GM21737 (cell line): ENCODE measurements around the gene MIA.
A peak's percentile ranks its signal among the peaks of the same experiment; 100 is the strongest.
"Not testable (repeated sequence)": the region's sequence is repeated elsewhere in the genome, so short reads cannot be mapped to it uniquely, and the experiment has no call there.

ENCODE experiments used
- ATAC-seq: cut with Tn5 transposase; IDR thresholded peaks from one replicate; pipeline ENCODE4 v1.9.1; 2021; ENCODE audit warnings: mild to moderate bottlenecking, moderate library complexity; ENCODE audit not compliant: unreplicated experiment

MIA gene

GRCh38 chr19:40801426-40802299 lies 26.3 kb downstream of the MIA start:
- ATAC-seq = no peak

- ATAC-seq = no peak
Observed at GRCh38 chr19:40802300-40803169, 27.2 kb downstream of the MIA start.

DNA sequence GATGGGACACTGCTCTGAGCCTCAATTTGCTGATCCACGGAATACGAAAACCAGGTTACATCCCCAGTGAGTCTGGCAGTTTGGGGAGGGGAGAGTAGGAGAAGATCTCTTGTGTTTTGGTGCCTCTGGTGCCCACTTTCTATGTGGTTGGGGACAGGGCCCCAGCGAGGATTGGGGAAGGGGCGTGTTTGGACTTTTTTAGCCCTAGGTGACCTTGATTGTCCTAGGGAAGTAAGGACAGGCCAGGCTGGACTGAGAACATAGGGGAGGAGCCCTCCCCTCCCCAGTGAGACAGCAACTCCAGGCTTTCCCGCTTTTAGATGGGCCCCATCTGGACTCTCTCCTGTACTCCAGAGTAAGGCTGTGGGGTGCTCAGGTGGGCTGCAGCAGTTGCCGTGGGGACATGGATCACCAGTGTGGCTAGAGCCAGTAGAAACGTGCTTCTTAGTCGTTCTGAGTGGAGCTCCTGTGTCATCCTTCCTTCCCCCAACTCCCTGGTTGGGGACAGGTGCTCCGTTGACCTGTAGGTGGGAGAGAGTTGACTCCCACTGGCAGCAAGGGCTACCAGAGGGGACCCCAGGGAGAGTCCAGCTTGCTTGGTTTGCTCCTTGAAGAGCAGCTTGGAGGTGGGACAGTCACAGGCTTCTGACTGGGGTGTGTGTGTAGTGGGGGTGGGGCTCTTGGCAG lies 28.0 kb downstream of the MIA start:
- ATAC-seq = no peak

GRCh38 chr19:40803857-40804782 lies 28.8 kb downstream of the MIA start:
- ATAC-seq = no peak

- no peak for ATAC-seq
Observed at GRCh38 chr19:40804783-40805242, 29.5 kb downstream of the MIA start.

GRCh38 chr19:40805258-40805868 lies 30.0 kb downstream of the MIA start:
- no peak for ATAC-seq

DNA sequence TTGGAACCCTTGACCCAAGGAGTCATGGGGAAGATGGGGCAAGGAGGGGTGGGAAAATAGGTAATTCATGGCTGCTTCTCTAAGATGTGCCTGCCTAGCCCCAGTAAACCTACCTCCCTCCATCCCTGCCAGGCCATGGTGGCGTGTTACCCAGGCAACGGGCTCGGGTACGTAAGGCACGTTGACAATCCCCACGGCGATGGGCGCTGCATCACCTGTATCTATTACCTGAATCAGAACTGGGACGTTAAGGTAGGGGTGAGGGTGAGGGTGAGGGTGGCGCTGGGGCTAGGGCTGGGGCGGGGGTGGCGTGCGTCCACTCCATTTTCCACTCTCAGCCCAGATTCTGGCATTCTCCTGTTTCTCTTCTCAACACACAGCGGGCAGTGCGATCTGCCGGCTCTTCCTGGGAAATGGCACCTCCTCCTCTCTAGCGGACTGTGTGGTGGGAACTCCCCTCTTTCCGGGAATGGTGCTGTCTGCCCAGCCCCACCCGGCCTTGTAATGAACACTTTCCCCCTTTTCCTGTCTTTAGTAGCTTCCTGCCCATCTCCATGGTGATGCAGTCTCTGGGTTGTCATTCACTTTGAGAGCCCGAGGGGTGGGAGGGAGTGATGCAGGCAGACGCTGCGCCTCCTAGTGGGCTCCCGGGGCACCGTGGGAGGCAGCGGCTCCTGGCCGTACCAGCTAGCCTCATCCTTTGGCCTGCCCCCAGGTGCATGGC lies 31.3 kb downstream of the MIA start:
- ATAC-seq = no peak

DNA sequence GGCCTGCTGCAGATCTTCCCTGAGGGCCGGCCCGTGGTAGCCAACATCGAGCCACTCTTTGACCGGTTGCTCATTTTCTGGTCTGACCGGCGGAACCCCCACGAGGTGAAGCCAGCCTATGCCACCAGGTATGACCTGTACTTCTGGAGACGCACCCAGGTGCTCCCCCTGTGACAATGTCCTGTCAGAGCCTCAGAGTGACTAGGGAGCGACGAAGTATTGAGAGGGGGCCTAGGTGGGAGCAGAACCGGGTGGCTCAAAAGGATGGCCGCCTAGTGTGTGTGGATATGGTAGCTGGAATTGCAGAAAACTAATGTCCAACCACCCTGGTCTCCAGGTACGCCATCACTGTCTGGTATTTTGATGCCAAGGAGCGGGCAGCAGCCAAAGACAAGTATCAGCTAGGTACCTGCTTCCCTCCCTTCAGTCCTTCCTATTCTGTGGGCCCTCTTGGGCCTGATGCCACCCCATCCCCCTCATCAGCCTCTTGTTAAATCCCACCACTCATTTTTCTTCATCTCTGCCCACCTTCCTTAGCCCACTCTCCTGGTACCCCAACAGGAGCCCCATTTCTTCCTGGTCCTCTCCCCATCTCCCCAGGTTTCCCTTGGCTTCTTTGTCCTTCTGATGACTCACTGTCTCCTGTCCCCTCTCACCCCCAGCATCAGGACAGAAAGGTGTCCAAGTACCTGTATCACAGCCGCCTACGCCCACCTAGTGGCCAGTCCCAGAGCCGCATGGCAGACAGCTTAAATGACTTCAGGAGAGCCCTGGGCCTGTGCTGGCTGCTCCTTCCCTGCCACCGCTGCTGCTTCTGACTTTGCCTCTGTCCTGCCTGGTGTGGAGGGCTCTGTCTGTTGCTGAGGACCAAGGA lies 32.1 kb downstream of the MIA start:
- ATAC-seq = no peak

DNA sequence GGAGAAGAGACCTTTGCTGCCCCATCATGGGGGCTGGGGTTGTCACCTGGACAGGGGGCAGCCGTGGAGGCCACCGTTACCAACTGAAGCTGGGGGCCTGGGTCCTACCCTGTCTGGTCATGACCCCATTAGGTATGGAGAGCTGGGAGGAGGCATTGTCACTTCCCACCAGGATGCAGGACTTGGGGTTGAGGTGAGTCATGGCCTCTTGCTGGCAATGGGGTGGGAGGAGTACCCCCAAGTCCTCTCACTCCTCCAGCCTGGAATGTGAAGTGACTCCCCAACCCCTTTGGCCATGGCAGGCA lies 32.7 kb downstream of the MIA start:
- ATAC-seq = no peak

DNA sequence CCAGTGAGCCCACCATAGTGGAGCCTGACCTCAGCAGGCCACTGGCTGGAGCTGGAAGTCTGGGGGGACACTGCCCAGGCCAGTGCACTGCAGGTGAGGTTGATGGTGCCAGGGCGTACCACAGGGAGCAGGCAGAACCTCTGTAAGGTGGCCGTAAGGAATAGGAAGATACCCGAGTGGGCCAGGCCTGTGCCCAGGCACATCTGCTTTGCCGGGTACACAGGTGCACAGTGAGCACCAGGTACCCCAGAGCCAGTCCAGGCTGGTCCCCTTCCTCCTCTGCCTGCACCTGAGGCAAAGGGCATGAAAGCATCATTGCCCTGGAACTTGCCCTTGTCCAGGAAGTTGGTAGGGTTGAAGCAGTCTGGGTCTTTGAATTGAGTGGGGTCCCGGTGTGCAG lies 33.2 kb downstream of the MIA start:
- ATAC-seq = no peak

DNA sequence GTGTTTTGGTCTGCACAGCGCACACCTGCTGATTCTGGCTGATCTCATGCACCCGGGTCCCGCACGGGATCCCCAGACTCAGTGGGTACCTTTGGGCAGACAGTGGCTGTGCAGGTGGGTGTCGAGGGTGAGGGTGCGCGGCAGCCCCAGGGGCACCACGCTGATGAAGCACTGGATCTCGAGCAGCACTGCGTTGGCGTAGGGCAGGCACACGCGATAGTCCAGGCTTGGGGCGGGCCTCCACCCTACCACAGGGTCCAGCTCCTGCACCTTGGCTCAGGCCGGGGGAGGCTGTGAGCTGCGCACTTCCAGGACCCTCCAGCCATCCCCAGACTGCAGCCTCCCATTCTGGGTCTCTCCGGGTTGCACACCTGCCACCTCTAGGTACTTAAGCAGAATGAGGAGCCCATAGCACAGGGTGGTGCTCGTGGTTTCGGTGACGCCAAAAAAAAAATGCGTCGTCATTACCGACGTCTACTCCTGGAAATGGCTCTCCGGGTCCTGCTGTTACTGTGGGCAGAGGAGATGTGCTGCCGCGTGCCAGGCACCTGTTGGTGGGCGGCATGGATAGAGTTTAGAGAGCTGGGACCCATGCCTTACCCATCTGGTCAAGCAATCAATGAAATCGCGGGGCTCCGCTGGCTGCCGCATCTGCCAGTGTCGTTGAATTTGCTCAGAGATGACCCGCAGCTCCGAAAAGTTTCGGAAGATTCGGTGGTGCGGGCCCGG lies 34.2 kb downstream of the MIA start:
- ATAC-seq = no peak

- no peak for ATAC-seq
Observed at GRCh38 chr19:40810160-40810559, 34.8 kb downstream of the MIA start.

DNA sequence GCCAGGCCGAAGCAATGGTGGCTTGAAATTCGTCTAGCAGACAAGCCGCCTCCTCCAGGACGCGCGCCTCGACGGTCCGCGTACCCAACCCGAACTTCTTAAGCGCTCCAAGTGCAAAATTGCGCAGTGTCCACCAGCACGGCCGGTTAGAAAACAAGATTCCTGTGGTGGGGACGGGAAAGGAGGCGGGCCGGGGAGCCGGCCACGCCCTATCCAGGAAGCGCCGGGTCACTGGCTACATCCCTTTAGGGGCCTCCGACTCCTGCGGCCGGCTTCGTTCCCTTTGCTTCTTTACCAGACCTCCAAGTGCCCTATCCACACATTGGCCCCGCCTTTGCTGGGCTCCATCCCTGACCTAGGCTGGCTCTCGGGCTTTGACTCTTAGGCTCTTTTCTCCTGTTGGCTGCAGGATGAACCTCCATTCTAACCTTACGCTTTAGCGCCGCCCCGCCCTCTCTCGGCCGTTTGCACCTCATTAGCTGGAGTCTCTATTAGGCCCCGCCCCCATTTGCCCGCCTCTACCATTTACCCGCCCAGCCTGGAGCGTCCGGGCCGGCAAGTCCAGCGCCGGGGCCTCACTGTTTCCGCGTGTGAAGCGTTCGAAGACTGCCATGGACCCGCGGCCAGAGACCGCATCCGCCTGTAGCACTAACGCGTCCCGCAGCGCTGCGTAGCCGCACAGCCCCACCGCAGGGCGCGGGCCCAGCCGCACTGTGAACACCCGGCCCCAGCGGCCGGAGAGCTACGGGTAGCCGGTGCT lies 35.5 kb downstream of the MIA start:
- ATAC-seq = peak; percentile 49

DNA sequence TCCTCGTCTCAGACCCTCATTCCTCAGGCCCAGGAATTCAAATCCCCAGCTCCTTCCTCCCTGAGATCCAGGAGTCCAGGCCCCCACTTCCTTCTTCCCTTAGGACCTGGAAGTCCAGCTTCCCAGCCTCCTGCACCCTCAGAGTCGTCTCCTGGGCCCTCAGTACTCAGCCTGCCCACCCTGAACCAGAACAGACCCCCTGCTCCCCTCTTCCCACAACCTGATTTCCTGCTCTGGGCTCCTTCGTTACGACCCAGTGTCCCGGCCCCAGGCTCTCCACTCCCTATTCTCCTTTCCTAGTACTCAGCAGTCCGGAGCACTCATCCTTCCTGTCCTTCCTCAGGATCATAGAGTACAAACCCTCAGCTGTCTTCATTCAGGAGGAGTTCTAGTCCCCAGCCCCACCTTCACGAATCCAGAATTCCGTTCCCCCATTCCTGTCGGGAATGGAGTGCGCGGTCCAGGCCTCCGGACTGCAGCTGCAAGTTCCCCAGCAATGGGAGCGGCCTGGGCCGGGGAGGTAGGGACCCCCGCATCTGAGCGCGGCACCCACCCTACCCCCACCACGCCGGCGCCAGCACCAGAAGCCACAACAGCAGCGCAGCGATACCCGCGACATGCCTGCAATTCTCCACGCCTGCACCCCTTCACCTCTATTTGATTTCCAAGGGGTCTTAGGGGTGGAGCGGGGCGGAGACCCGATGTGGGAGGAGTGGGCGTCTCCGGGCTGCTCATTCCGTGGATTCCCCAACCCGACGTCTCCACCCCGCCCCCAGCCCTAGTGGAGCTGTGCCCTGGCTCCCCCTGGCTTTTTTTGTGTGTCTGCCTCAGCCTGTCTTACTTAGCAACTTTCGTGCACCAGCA lies 36.4 kb downstream of the MIA start:
- ATAC-seq = no peak

DNA sequence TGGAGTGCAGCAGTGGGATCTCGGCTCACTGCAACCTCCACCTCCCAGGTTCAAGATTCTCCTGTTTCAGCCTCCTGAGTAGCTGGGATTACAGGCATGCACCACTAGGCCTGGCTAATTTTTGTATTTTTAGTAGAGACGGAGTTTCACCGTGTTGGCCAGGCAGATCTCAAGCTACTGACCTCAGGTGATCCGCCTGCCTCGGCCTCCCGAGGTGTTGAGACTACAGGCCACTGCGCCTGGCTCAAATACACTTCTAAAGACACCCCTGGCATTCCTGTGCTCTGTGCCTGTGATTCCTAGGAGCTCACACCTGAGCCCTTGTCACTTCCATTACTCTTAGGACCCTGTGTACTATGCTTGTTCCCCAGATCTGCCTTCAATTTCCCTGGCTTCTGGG lies 37.2 kb downstream of the MIA start:
- ATAC-seq = not testable (repeated sequence)

DNA sequence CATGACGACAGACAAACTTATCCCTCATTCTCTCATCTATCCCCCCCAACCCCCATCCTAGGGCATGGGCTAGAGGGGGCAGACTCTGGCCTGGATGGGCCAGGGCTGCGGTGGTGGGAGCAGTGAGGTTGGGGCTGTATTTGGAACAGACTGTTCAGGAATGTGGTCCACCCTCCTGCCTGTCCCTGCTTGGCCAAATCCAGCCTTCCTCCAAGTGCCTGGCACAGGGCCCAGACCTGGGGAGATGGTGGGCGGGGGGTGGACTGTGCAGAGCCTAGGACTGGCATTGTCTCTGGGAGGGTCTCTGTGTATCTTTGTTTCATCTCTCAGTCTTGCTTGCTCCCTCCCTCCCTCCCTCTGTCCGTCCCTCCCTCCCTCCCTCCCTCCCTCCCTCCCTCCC lies 37.9 kb downstream of the MIA start:
- no peak for ATAC-seq
